Natural killer cell (primary cell): ENCODE data around the gene PARVB. TPM values are rescaled to one million over a fixed set of nuclear protein-coding genes. Genes with fewer than 3 reads are reported as not detected.
A peak's percentile ranks its signal among the peaks of the same experiment; 100 is the strongest.

Experiments
- ATAC-seq, 3 donors: fragments of 150-1000 bp in 2 of 3; fragments of 200-7000 bp in 1 of 3; cut with Tn5 transposase; 1 replicate in 1 of 3; 2 replicates in 2 of 3; pipeline ENCODE4 v1.10.0; 2021; ENCODE audit warnings: mild to moderate bottlenecking in 2 of 3, moderate library complexity in 2 of 3
- DNase-seq, 2 donors: peaks; one replicate each; pipeline versions ENCODE4 v3.0.0 to v3.0.0-alpha.2; 2013 to 2021; ENCODE audit warnings: mixed read lengths in 1 of 2
- H3K27ac ChIP-seq: one replicate; pipeline ENCODE4 v1.5.1; 2013; ENCODE audit warnings: mild to moderate bottlenecking, low read length
- H3K27me3 ChIP-seq: one replicate; pipeline ENCODE4 v1.6.1; 2013; ENCODE audit warnings: low read length; ENCODE audit not compliant: control insufficient read depth, insufficient read depth
- H3K36me3 ChIP-seq: one replicate; pipeline ENCODE4 v1.6.1; 2013; ENCODE audit warnings: low read length; ENCODE audit not compliant: control insufficient read depth, insufficient read depth
- H3K4me1 ChIP-seq: one replicate; pipeline ENCODE4 v1.6.1; 2013; ENCODE audit warnings: low read length; ENCODE audit not compliant: control insufficient read depth, insufficient read depth
- H3K4me3 ChIP-seq: one replicate; pipeline ENCODE4 v1.5.1; 2013; ENCODE audit warnings: low read length
- H3K9me3 ChIP-seq: one replicate; pipeline ENCODE4 v1.6.1; 2013; ENCODE audit warnings: low read length; ENCODE audit not compliant: control insufficient read depth, insufficient read depth
- H3K27ac Mint-ChIP-seq, 2 donors: one replicate each; pipeline ENCODE4 v1.8.0; 2022; ENCODE audit warnings: mild to moderate bottlenecking in 2 of 2, mixed read lengths in 2 of 2, moderate library complexity in 1 of 2
- H3K27me3 Mint-ChIP-seq, 2 donors: one replicate each; pipeline ENCODE4 v1.8.0; 2022; ENCODE audit warnings: low read depth in 2 of 2, mixed read lengths in 2 of 2
- H3K36me3 Mint-ChIP-seq: one replicate; pipeline ENCODE4 v1.8.0; 2022; ENCODE audit warnings: mixed read lengths
- H3K4me1 Mint-ChIP-seq, 2 donors: one replicate each; pipeline ENCODE4 v1.8.0; 2022; ENCODE audit warnings: mixed read lengths in 2 of 2
- H3K4me3 Mint-ChIP-seq: one replicate; pipeline ENCODE4 v1.8.0; 2022; ENCODE audit warnings: mild to moderate bottlenecking, moderate library complexity, mixed read lengths
- H3K9me3 Mint-ChIP-seq, 2 donors: one replicate each; pipeline ENCODE4 v1.8.0; 2022; ENCODE audit warnings: mixed read lengths in 2 of 2
- WGBS: methylation state at CpG from one replicate; pipeline ENCODE4 v1.1.7; 2013; ENCODE audit warnings: missing lambda C conversion rate; ENCODE audit not compliant: insufficient coverage; 5-methylcytosine and 5-hydroxymethylcytosine counted together
- intact Hi-C: fragments of 100-400 bp; cut with micrococcal nuclease; formaldehyde crosslinking; loops from one replicate; pipeline ENCODE4 v1.14.2; 2022
- total RNA-seq, 4 donors: library from RNA; stranded (reverse); fragments of 120-200 nt in 1 of 4; gene quantifications; one replicate each; pipeline versions ENCODE4 v1.2.3 to v1.2.4, GENCODE V29; 2013 to 2022
- TF ChIP-seq, protein P1 (sequence below): fragments of 200-600 bp; IDR thresholded peaks from one replicate; pipeline ENCODE4 v1.8.0; 2022; ENCODE audit warnings: antibody characterized with exemption

PARVB gene
- total RNA-seq, 3 donors from 2014 or later (not counting 1 experiment from before 2014, with no cell fraction given), result 2.9 to 12.5 (median 8.1) TPM

DNA sequence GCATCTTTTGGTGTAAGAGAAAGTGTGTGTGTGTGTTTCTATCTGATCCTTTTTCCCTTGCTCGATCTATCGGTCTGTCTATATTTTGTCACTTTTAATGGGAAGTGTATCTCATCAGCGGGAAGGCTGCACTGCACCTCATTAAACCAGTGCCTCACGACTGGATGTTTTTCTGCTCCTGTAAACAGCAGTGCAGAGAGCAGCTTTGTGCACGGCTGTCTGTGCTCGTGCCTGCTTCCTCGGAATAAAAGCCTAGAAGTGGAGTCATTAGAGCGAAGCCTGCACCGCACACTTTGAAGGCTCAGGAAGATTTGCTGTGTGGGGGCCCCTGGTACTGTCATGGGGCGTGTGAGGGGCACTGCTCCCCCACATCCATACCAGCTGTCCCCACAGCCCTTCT is 129.6 kb downstream of the PARVB start:
- intact Hi-C loops, result no loop called here
- no peaks in the 10 kb centered on the region for H3K9me3 Mint-ChIP-seq
- peaks cover 0 to 16% of the 10 kb centered on the region in 2 donors for H3K27me3 Mint-ChIP-seq
- H3K36me3 Mint-ChIP-seq, result no peaks in the 10 kb centered on the region
- DNase-seq (no peak), ATAC-seq (no peak)
- no peak overlapping the region for H3K27ac Mint-ChIP-seq
- Histone ChIP-seq H3K27me3 (no peaks in the 10 kb centered on the region), H3K36me3 (no peaks in the 10 kb centered on the region), H3K27ac (no peak overlapping the region), H3K4me3 (no peak overlapping the region), H3K9me3 (peaks cover 9% of the 10 kb centered on the region), H3K4me1 (peaks cover 5% of the 10 kb centered on the region)
- H3K4me3 Mint-ChIP-seq, result no peak overlapping the region
- no peaks in the 10 kb centered on the region for H3K4me1 Mint-ChIP-seq
- TF ChIP-seq, protein P1, sequence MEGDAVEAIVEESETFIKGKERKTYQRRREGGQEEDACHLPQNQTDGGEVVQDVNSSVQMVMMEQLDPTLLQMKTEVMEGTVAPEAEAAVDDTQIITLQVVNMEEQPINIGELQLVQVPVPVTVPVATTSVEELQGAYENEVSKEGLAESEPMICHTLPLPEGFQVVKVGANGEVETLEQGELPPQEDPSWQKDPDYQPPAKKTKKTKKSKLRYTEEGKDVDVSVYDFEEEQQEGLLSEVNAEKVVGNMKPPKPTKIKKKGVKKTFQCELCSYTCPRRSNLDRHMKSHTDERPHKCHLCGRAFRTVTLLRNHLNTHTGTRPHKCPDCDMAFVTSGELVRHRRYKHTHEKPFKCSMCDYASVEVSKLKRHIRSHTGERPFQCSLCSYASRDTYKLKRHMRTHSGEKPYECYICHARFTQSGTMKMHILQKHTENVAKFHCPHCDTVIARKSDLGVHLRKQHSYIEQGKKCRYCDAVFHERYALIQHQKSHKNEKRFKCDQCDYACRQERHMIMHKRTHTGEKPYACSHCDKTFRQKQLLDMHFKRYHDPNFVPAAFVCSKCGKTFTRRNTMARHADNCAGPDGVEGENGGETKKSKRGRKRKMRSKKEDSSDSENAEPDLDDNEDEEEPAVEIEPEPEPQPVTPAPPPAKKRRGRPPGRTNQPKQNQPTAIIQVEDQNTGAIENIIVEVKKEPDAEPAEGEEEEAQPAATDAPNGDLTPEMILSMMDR, result no peak
- 93% methylated on average over 10 of the region's 10 CpGs for whole genome bisulfite sequencing

DNA sequence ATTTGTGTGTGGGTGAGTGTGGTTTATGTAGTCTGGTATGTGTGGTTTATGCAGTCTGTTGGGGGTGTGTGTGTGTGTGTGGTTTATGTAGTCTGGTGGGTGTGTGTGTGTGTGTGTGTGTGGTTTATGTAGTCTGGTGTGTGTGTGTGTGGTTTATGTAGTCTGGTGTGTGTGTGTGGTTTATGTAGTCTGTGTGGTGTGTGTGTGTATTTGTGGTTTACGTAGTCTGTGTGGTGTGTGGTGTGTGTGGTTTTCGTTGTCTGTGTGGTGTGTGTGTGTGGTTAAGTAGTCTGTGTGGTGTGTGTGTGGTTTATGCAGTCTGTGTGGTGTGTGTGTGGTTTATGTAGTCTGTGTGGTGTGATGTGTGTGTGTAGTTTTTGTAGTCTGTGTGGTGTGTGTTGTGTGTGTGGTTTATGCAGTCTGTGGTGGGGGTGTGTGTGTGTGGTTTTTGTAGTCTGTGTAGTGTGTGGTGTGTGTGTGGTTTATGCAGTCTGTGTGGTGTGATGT is 130.4 kb downstream of the PARVB start:
- peaks cover 9% of the 10 kb centered on the region for H3K9me3 ChIP-seq
- H3K36me3 Mint-ChIP-seq, result no peaks in the 10 kb centered on the region
- no peaks in the 10 kb centered on the region for H3K4me1 Mint-ChIP-seq
- no peak overlapping the region for H3K4me3 ChIP-seq
- H3K27ac Mint-ChIP-seq, result no peak overlapping the region
- 6% methylated on average over 2 of the region's 2 CpGs for WGBS
- H3K27ac ChIP-seq, result peak overlapping the region; percentile 44
- H3K27me3 ChIP-seq, result no peaks in the 10 kb centered on the region
- peaks cover 5% of the 10 kb centered on the region for H3K4me1 ChIP-seq
- DNase-seq (peak in 1 of 2 donors; percentile 17), ATAC-seq (peak; percentile 15 to 59 (median 38))
- TF ChIP-seq, protein P1, result no peak
- intact Hi-C loops, result no loop called here
- H3K9me3 Mint-ChIP-seq, result no peaks in the 10 kb centered on the region
- H3K4me3 Mint-ChIP-seq, result no peak overlapping the region
- H3K27me3 Mint-ChIP-seq, result peaks cover 0 to 14% of the 10 kb centered on the region in 2 donors
- H3K36me3 ChIP-seq, result no peaks in the 10 kb centered on the region

DNA sequence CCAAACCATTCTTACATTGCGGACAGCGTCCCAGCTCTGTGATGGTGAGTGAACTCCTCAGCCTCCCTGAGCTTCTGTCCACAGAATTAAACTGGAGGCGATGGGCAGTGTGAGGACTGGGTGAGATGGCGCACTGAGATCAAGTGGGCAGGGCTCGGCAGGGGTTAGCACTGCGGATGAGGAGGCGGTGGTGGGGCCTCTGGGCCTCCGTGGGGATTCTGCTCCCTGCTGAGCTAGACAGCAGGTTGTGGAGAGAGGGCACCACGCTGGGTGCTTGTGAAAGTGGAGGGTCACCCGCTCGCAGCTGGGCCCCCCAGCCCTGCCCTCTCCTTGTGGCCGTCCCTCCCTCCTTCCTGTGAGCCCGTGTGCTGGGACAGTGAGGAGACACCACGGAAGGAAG is 131.0 kb downstream of the PARVB start:
- Mint-ChIP-seq H3K36me3 (no peaks in the 10 kb centered on the region), H3K27me3 (peaks cover 0 to 12% of the 10 kb centered on the region in 2 donors), H3K27ac (no peak overlapping the region), H3K4me3 (no peak overlapping the region), H3K9me3 (no peaks in the 10 kb centered on the region), H3K4me1 (no peaks in the 10 kb centered on the region)
- Histone ChIP-seq H3K36me3 (no peaks in the 10 kb centered on the region), H3K27me3 (no peaks in the 10 kb centered on the region), H3K4me1 (peaks cover 5% of the 10 kb centered on the region), H3K9me3 (peaks cover 9% of the 10 kb centered on the region), H3K27ac (no peak overlapping the region), H3K4me3 (no peak overlapping the region)
- intact Hi-C loops, result no loop called here
- ATAC-seq (peak in 2 of 3 donors; percentile 21 to 68), DNase-seq (no peak)
- TF ChIP-seq, protein P1, result no peak
- WGBS, result 70% methylated on average over 11 of the region's 14 CpGs
